ENCODE data around the gene SETMAR.

GRCh38 chr3:4264040-4264439, 39.1 kb upstream of the SETMAR start:
- TF ChIP-seq CTCF (IDR thresholded peaks at IDR 0.05) (no peak), POLR2A (IDR thresholded peaks at IDR 0.05) (no peak), POLR2AphosphoS5 (IDR thresholded peaks at IDR 0.05) (no peak)
